Mesenchymal stem cell (in vitro differentiated cells and primary cell): ENCODE measurements around the gene CHPF2.

ENCODE experiments used
- DNase-seq: peaks from one replicate; pipeline ENCODE4 v3.0.0-alpha.2; 2013
- H2AFZ ChIP-seq: one replicate; pipeline ENCODE4 v1.6.1; 2013; ENCODE audit warnings: low read depth, mild to moderate bottlenecking, control low read depth, inconsistent platforms, low read length, moderate library complexity
- H2AK5ac ChIP-seq: 2 replicates; pipeline ENCODE4 v1.6.1; 2013; ENCODE audit warnings: low read length, moderate library complexity, mild to moderate bottlenecking, inconsistent platforms; ENCODE audit not compliant: severe bottlenecking
- H2BK120ac ChIP-seq: one replicate; pipeline ENCODE4 v1.6.1; 2013; ENCODE audit warnings: low read depth, mild to moderate bottlenecking, inconsistent platforms, low read length, moderate library complexity
- H2BK12ac ChIP-seq, 2 experiments: one replicate each; pipeline ENCODE4 v1.6.1; 2013; ENCODE audit warnings: inconsistent platforms in 2 of 2, low read length in 2 of 2, mild to moderate bottlenecking in 2 of 2, moderate library complexity in 2 of 2, control low read depth in 1 of 2
- H2BK15ac ChIP-seq: one replicate; pipeline ENCODE4 v1.6.1; 2013; ENCODE audit warnings: mild to moderate bottlenecking, low read depth, inconsistent platforms; ENCODE audit not compliant: poor library complexity, severe bottlenecking
- H2BK5ac ChIP-seq: 2 replicates; pipeline ENCODE4 v1.6.1; 2013; ENCODE audit warnings: low read depth, mild to moderate bottlenecking, low read length, control low read depth, inconsistent platforms; ENCODE audit not compliant: poor library complexity, severe bottlenecking
- H3K14ac ChIP-seq, 2 experiments: one replicate each; pipeline ENCODE4 v1.6.1; 2013; ENCODE audit warnings: inconsistent platforms in 2 of 2, low read length in 2 of 2, control low read depth in 1 of 2, mild to moderate bottlenecking in 1 of 2, moderate library complexity in 1 of 2
- H3K18ac ChIP-seq, 2 experiments: one replicate each; pipeline ENCODE4 v1.6.1; 2013; ENCODE audit warnings: inconsistent platforms in 2 of 2, low read length in 2 of 2, control low read depth in 1 of 2, low read depth in 1 of 2, mild to moderate bottlenecking in 1 of 2
- H3K23ac ChIP-seq, 2 experiments: one replicate each; pipeline ENCODE4 v1.6.1; 2013; ENCODE audit warnings: inconsistent platforms in 2 of 2, low read length in 2 of 2, mild to moderate bottlenecking in 2 of 2, moderate library complexity in 2 of 2, control low read depth in 1 of 2
- H3K27ac ChIP-seq: 2 replicates; pipeline ENCODE4 v1.5.1; 2013; ENCODE audit warnings: mild to moderate bottlenecking, moderate library complexity, low read length, control low read depth, inconsistent platforms; ENCODE audit not compliant: poor library complexity, severe bottlenecking
- H3K27me3 ChIP-seq, 2 experiments: 2 replicates each; pipeline versions ENCODE4 v1.6.1 to v1.7.0; 2013; ENCODE audit warnings: low read length in 2 of 2, mild to moderate bottlenecking in 2 of 2, moderate library complexity in 2 of 2, control low read depth in 1 of 2, inconsistent platforms in 1 of 2; ENCODE audit not compliant: control insufficient read depth in 1 of 2, insufficient read depth in 1 of 2
- H3K36me3 ChIP-seq, 2 experiments: 2 replicates each; pipeline versions ENCODE4 v1.6.1 to v1.7.0; 2013; ENCODE audit warnings: low read length in 2 of 2, control low read depth in 1 of 2, inconsistent platforms in 1 of 2, low read depth in 1 of 2, mild to moderate bottlenecking in 1 of 2; ENCODE audit not compliant: insufficient read depth in 2 of 2, control insufficient read depth in 1 of 2
- H3K4ac ChIP-seq, 2 experiments: one replicate each; pipeline ENCODE4 v1.6.1; 2013; ENCODE audit warnings: inconsistent platforms in 2 of 2, low read length in 2 of 2, mild to moderate bottlenecking in 2 of 2, moderate library complexity in 2 of 2, control low read depth in 1 of 2, low read depth in 1 of 2
- H3K4me1 ChIP-seq: 2 replicates; pipeline ENCODE4 v1.6.1; 2013; ENCODE audit warnings: low read depth, low read length, control low read depth; ENCODE audit not compliant: control insufficient read depth, insufficient read depth
- H3K4me2 ChIP-seq: 2 replicates; pipeline ENCODE4 v1.6.1; 2013; ENCODE audit warnings: low read length, mild to moderate bottlenecking, inconsistent platforms; ENCODE audit not compliant: poor library complexity, severe bottlenecking
- H3K4me3 ChIP-seq, 2 experiments: 2 replicates each; pipeline versions ENCODE4 v1.5.1 to v1.7.0; 2013; ENCODE audit warnings: low read length in 2 of 2, mild to moderate bottlenecking in 2 of 2, control low read depth in 1 of 2, low read depth in 1 of 2; ENCODE audit not compliant: insufficient read depth in 1 of 2
- H3K79me1 ChIP-seq: replicated peaks from 2 replicates; pipeline ENCODE4 v1.6.1; 2013; ENCODE audit warnings: mild to moderate bottlenecking, control low read depth, low read length, inconsistent platforms; ENCODE audit not compliant: poor library complexity, severe bottlenecking
- H3K9ac ChIP-seq: 2 replicates; pipeline ENCODE4 v1.7.0; 2013; ENCODE audit warnings: mild to moderate bottlenecking, low read length, moderate library complexity
- H3K9me3 ChIP-seq: 2 replicates; pipeline ENCODE4 v1.7.0; 2013; ENCODE audit warnings: mild to moderate bottlenecking, low read length; ENCODE audit not compliant: control insufficient read depth
- H4K8ac ChIP-seq: one replicate; pipeline ENCODE4 v1.6.1; 2013; ENCODE audit warnings: inconsistent platforms, mild to moderate bottlenecking, low read length, moderate library complexity
- H4K91ac ChIP-seq: one replicate; pipeline ENCODE4 v1.6.1; 2013; ENCODE audit warnings: mild to moderate bottlenecking, low read length, inconsistent platforms
- WGBS: methylation state at CpG from one replicate; pipeline ENCODE4 v1.1.7; 2013; ENCODE audit warnings: mixed read lengths; 5-methylcytosine and 5-hydroxymethylcytosine counted together

Gene CHPF2

GRCh38 chr7:151279868-151280267, 47.6 kb downstream of the CHPF2 start:
- H2BK120ac ChIP-seq, result no peak overlapping the region
- no peaks in the 10 kb centered on the region for H3K36me3 ChIP-seq
- no peaks in the 10 kb centered on the region for H3K79me1 ChIP-seq
- no peak overlapping the region for H2BK15ac ChIP-seq
- H3K4me3 ChIP-seq, result no peak overlapping the region
- H3K9me3 ChIP-seq, result peaks cover 8% of the 10 kb centered on the region
- H3K14ac ChIP-seq, result no peak overlapping the region
- DNase-seq, result no peak
- no peak overlapping the region for H4K8ac ChIP-seq
- H2AFZ ChIP-seq, result no peak overlapping the region
- WGBS, result 82% methylated on average over 3 of the region's 5 CpGs
- H3K27me3 ChIP-seq, result peaks cover 44 to 84% of the 10 kb centered on the region in 2 experiments
- H3K9ac ChIP-seq, result no peak overlapping the region
- H2AK5ac ChIP-seq, result no peak overlapping the region
- no peak overlapping the region for H2BK5ac ChIP-seq
- H4K91ac ChIP-seq, result no peak overlapping the region
- H3K4me1 ChIP-seq, result peaks cover 12% of the 10 kb centered on the region
- H3K18ac ChIP-seq, result no peak overlapping the region
- no peak overlapping the region for H3K23ac ChIP-seq
- H3K4ac ChIP-seq, result no peak overlapping the region
- H2BK12ac ChIP-seq, result no peak overlapping the region
- H3K27ac ChIP-seq, result no peak overlapping the region
- no peak overlapping the region for H3K4me2 ChIP-seq

DNA sequence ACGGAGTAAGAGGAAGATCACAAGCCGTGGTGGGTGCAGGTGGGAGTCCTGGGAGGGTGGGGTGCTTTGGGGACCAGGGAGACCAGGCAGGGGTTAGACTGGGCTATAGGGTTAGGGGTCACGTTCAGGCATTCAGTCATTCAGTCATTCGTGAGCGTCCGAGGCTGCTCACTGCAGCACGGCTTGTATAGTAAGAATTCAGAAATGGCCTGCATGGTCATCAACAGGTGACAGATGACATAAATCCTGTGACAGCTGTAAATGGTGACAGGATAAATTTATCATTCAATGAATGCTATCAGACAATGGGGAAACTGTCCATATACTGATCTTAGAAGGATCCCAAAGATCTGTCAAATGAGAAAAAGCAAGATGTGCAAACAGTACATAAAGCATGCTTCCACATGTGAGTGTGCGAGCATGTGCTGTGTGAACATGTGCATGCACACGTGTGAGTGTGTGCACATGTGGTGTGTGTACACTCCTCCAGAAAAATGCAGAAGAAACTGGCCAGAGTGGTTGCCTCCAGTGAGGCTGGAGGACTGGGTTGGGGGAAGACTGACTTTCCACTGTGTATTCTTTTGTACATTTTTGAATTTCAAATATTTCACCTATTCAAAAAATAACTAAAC, 48.2 kb downstream of the CHPF2 start:
- no peak overlapping the region for H2AFZ ChIP-seq
- no peak overlapping the region for H3K27ac ChIP-seq
- H4K8ac ChIP-seq, result no peak overlapping the region
- no peak overlapping the region for H2BK120ac ChIP-seq
- H3K18ac ChIP-seq, result no peak overlapping the region
- no peak overlapping the region for H2BK5ac ChIP-seq
- peaks cover 45 to 85% of the 10 kb centered on the region in 2 experiments for H3K27me3 ChIP-seq
- WGBS, result 79% methylated on average over 9 of the region's 9 CpGs
- peaks cover 11% of the 10 kb centered on the region for H3K4me1 ChIP-seq
- no peak overlapping the region for H3K4ac ChIP-seq
- H2BK15ac ChIP-seq, result no peak overlapping the region
- H3K23ac ChIP-seq, result no peak overlapping the region
- H4K91ac ChIP-seq, result no peak overlapping the region
- H3K14ac ChIP-seq, result no peak overlapping the region
- no peak overlapping the region for H2AK5ac ChIP-seq
- no peak overlapping the region for H2BK12ac ChIP-seq
- peaks cover 8% of the 10 kb centered on the region for H3K9me3 ChIP-seq
- no peaks in the 10 kb centered on the region for H3K36me3 ChIP-seq
- H3K9ac ChIP-seq, result no peak overlapping the region
- H3K79me1 ChIP-seq, result no peaks in the 10 kb centered on the region
- no peak overlapping the region for H3K4me2 ChIP-seq
- H3K4me3 ChIP-seq, result no peak overlapping the region
- no peak for DNase-seq

DNA sequence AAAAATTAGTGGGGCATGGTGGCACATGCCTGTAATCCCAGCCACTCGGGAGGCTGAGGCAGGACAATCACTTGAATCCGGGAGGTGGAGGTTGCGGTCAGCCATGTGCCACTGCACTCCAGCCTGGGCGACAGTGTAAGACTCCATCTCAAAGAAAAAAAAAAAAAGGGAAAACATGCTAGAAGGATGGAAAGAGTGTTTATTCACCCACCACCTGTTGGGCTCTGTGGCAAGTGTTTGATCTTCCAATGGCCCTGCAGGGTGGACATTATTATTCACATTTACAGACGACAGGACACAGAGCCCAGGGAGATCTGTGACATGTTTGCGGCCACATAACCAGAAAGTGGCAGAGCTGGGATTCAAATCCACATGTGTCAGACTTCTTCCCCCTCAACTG, 49.4 kb downstream of the CHPF2 start:
- Histone ChIP-seq H3K4ac (no peak overlapping the region), H2AK5ac (no peak overlapping the region), H4K91ac (no peak overlapping the region), H3K4me2 (no peak overlapping the region), H3K23ac (no peak overlapping the region), H2BK15ac (no peak overlapping the region), H3K9ac (no peak overlapping the region), H3K18ac (no peak overlapping the region), H3K79me1 (no peaks in the 10 kb centered on the region), H2AFZ (no peak overlapping the region), H2BK120ac (no peak overlapping the region), H4K8ac (no peak overlapping the region), H2BK5ac (no peak overlapping the region), H3K4me1 (peaks cover 4% of the 10 kb centered on the region), H2BK12ac (no peak overlapping the region), H3K9me3 (peaks cover 8% of the 10 kb centered on the region), H3K36me3 (no peaks in the 10 kb centered on the region), H3K27ac (no peak overlapping the region), H3K27me3 (peaks cover 39 to 78% of the 10 kb centered on the region in 2 experiments), H3K14ac (no peak overlapping the region), H3K4me3 (no peak overlapping the region)
- no peak for DNase-seq
- 73% methylated on average over 4 of the region's 6 CpGs for WGBS

GRCh38 chr7:151282111-151282510, 49.8 kb downstream of the CHPF2 start:
- no peak overlapping the region for H3K4me2 ChIP-seq
- H3K4me1 ChIP-seq, result peaks cover 3% of the 10 kb centered on the region
- H3K4ac ChIP-seq, result no peak overlapping the region
- no peak overlapping the region for H2AFZ ChIP-seq
- H3K9me3 ChIP-seq, result peaks cover 8% of the 10 kb centered on the region
- no peak overlapping the region for H2BK5ac ChIP-seq
- no peak overlapping the region for H3K27ac ChIP-seq
- H2BK120ac ChIP-seq, result no peak overlapping the region
- no peak for DNase-seq
- WGBS, result 82% methylated on average over 8 of the region's 8 CpGs
- H2BK15ac ChIP-seq, result no peak overlapping the region
- H2AK5ac ChIP-seq, result no peak overlapping the region
- H2BK12ac ChIP-seq, result no peak overlapping the region
- H4K8ac ChIP-seq, result no peak overlapping the region
- no peak overlapping the region for H4K91ac ChIP-seq
- H3K23ac ChIP-seq, result no peak overlapping the region
- H3K79me1 ChIP-seq, result no peaks in the 10 kb centered on the region
- peaks cover 43 to 82% of the 10 kb centered on the region in 2 experiments for H3K27me3 ChIP-seq
- no peak overlapping the region for H3K4me3 ChIP-seq
- no peak overlapping the region for H3K14ac ChIP-seq
- no peak overlapping the region for H3K9ac ChIP-seq
- no peaks in the 10 kb centered on the region for H3K36me3 ChIP-seq
- H3K18ac ChIP-seq, result no peak overlapping the region
